ENCODE measurements around the gene FRS2. TPM values are rescaled to one million over a fixed set of nuclear protein-coding genes. Genes with fewer than 3 reads are reported as not detected.

The FRS2 gene
- total RNA-seq, 1 experiment from 2014 or later, result 33.7 TPM

- Histone ChIP-seq H3K4ac (ENCODE audit: low read depth, low read length) (no peak overlapping the region), H3K4me2 (ENCODE audit: insufficient read depth, insufficient read length, low read length) (no peak overlapping the region), H2BK15ac (ENCODE audit: low read depth, low read length) (no peak overlapping the region), H3K79me1 (ENCODE audit: insufficient read depth, low read depth, low read length, poor library complexity, severe bottlenecking) (no peaks in the 10 kb centered on the region), H3K27me3 (ENCODE audit: insufficient read depth, low read length) (no peaks in the 10 kb centered on the region), H2BK20ac (ENCODE audit: low read depth, low read length, poor library complexity, severe bottlenecking) (no peak overlapping the region), H3K9ac (ENCODE audit: extremely low read depth, insufficient read length, low read length) (no peak overlapping the region), H4K20me1 (ENCODE audit: control insufficient read depth, insufficient read depth, insufficient read length) (no peaks in the 10 kb centered on the region), H4K91ac (ENCODE audit: insufficient read length, low read depth, low read length) (no peak overlapping the region), H3K4me1 (ENCODE audit: insufficient read depth, low read length) (no peaks in the 10 kb centered on the region), H4K5ac (ENCODE audit: insufficient read length, low read depth, low read length) (no peak overlapping the region), H3K18ac (ENCODE audit: insufficient read length, low read depth, low read length) (no peak overlapping the region), H3T11ph (ENCODE audit: low read length) (no peak overlapping the region), H3K79me2 (ENCODE audit: insufficient read depth, low read length) (no peaks in the 10 kb centered on the region), H3K23me2 (ENCODE audit: insufficient read length, low read depth, low read length, poor library complexity, severe bottlenecking) (no peaks in the 10 kb centered on the region), H3K27ac (ENCODE audit: insufficient read length, low read depth, low read length) (no peak overlapping the region), H2BK12ac (ENCODE audit: insufficient read length, low read depth, low read length) (no peak overlapping the region), H3K9me3 (ENCODE audit: control insufficient read depth, low read depth, low read length) (no peaks in the 10 kb centered on the region), H3K14ac (ENCODE audit: insufficient read depth, low read length) (no peak overlapping the region), H3K56ac (ENCODE audit: insufficient read length, low read depth, low read length) (no peak overlapping the region), H3K23ac (ENCODE audit: insufficient read length, low read depth, low read length) (no peak overlapping the region), H4K8ac (replicated peaks; ENCODE audit: insufficient read length, low read depth, low read length) (no peak overlapping the region), H2BK5ac (ENCODE audit: insufficient read length, low read length) (no peak overlapping the region), H2AFZ (ENCODE audit: low read length) (no peak overlapping the region), H2BK120ac (ENCODE audit: low read depth, low read length, poor library complexity, severe bottlenecking) (no peak overlapping the region), H2AK5ac (ENCODE audit: insufficient read length, low read length) (no peak overlapping the region)
- Mint-ChIP-seq H3K27me3 (ENCODE audit: low read depth) (no peaks in the 10 kb centered on the region), H3K27ac (no peak overlapping the region), H3K9me3 (no peaks in the 10 kb centered on the region), H3K4me1 (peaks cover 9% of the 10 kb centered on the region in 2 experiments), H3K4me3 (no peak overlapping the region), H3K36me3 (ENCODE audit: insufficient read depth in 1 of 3, low read depth in 3 of 3) (peaks cover 7 to 23% (median 21%) of the 10 kb centered on the region in 3 experiments; a peak in 6 of 7 replicates)
- WGBS (ENCODE audit: extremely low coverage, insufficient read length, low lambda C conversion rate), result no CpG with 5 or more reads among the region's 2 CpGs
- no peak for TF ChIP-seq CTCF (conservative IDR thresholded peaks at IDR 0.05)
- DNase-seq, result no peak
Observed at GRCh38 chr12:69578283-69578682, 108.1 kb downstream of the FRS2 start.
